ENCODE data around the gene MAN1C1. TPM values are rescaled to one million over a fixed set of nuclear protein-coding genes. Genes with fewer than 3 reads are reported as not detected.

MAN1C1 gene
- total RNA-seq, 1 donor from 2014 or later = 6.8 TPM

DNA sequence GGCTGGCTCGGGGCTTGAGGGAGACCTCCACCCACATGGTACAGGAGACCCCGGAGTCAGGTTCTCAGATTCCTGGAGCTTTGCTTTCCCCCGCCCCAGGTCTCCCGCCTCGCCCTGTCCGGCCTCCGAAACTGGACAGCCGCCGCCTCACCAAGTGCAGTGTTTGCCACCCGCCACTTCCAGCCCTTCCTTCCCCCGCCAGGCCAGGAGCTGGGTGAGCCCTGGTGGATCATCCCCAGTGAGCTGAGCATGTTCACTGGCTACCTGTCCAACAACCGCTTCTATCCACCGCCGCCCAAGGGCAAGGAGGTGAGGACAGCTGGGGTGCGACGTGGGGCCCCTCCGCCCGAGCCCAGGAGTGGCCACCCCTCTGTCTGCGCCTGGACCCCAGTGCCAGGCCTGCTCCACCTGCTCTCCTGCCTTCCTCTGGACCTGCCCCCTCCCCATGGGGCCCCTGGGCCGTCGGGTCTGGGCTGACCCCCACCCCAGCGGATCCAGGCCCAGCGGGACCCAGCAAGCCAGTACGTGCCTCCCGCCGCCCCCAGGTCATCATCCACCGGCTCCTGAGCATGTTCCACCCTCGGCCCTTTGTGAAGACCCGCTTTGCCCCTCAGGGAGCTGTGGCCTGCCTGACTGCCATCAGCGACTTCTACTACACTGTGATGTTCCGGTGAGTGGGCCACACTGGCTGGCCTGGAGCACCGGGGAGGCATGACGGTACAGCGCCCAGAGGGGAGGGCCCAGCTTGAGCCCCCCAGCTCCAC is 192.1 kb downstream of the MAN1C1 start:
- Histone ChIP-seq H4K20me1 (ENCODE audit: low read depth) (peaks cover 22% of the 10 kb centered on the region), H3K4me2 (no peak overlapping the region), H3K27me3 (no peaks in the 10 kb centered on the region), H2AFZ (replicated peaks) (no peak overlapping the region), H3K9me3 (ENCODE audit: low read depth) (no peaks in the 10 kb centered on the region), H3K4me3 (no peak overlapping the region), H3F3A (ENCODE audit: low read depth) (peaks cover 9% of the 10 kb centered on the region), H3K27ac (no peak overlapping the region), H3K9ac (no peak overlapping the region), H3K79me2 (ENCODE audit: low read depth) (peaks cover 6% of the 10 kb centered on the region), H3K36me3 (no peaks in the 10 kb centered on the region), H3K4me1 (peaks cover 13% of the 10 kb centered on the region)
- DNase-seq (ENCODE audit: low spot score) = no peak
- peaks cover 10% of the 10 kb centered on the region for H3K27me3 Mint-ChIP-seq (ENCODE audit: insufficient read depth, low read depth)
- TF ChIP-seq EZH2phosphoT487 (IDR thresholded peaks at IDR 0.05) (no peak), EZH2 (IDR thresholded peaks at IDR 0.05) (no peak)
- no peaks in the 10 kb centered on the region for H3K9me3 Mint-ChIP-seq
- H3K4me1 Mint-ChIP-seq = peaks cover 24% of the 10 kb centered on the region
- H3K36me3 Mint-ChIP-seq = peaks cover 14% of the 10 kb centered on the region
- H3K4me3 Mint-ChIP-seq = no peak overlapping the region
- no peak overlapping the region for H3K27ac Mint-ChIP-seq

DNA sequence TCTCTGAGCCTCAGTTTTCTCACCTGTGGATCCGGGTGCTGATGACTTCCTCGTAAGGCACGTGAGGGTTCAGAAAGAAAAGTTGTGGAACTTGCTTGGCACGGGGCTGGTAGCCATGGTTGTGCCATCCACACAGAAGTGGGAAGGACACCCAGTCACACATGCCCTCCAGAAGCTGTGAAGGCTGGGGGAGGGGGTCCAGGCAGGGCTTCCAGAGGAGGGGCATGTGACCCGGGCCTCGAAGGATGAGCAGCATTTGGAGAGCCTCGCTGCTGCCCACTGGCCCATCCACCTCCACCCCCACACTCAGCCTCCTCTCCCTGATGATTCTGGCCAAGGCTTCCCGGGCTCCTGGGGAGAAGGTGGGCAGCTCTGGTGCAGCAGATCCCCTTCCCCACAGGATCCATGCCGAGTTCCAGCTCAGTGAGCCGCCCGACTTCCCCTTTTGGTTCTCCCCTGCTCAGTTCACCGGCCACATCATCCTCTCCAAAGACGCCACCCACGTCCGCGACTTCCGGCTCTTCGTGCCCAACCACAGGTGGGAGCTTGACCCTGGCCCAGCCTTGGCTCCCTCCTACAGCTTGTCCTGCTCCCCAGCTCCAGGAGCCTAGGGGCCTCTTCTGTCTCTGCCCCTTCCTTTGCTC is 192.8 kb downstream of the MAN1C1 start:
- peaks cover 10% of the 10 kb centered on the region for H3K27me3 Mint-ChIP-seq (ENCODE audit: insufficient read depth, low read depth)
- no peaks in the 10 kb centered on the region for H3K36me3 ChIP-seq
- H3K27me3 ChIP-seq = no peaks in the 10 kb centered on the region
- peaks cover 3% of the 10 kb centered on the region for H3F3A ChIP-seq (ENCODE audit: low read depth)
- peaks cover 14% of the 10 kb centered on the region for H3K36me3 Mint-ChIP-seq
- H3K4me1 Mint-ChIP-seq = peaks cover 18% of the 10 kb centered on the region
- H3K27ac Mint-ChIP-seq = no peak overlapping the region
- no peak for DNase-seq (ENCODE audit: low spot score)
- no peaks in the 10 kb centered on the region for H3K9me3 Mint-ChIP-seq
- no peaks in the 10 kb centered on the region for H3K9me3 ChIP-seq (ENCODE audit: low read depth)
- H3K4me1 ChIP-seq = peaks cover 6% of the 10 kb centered on the region
- no peaks in the 10 kb centered on the region for H3K79me2 ChIP-seq (ENCODE audit: low read depth)
- no peak overlapping the region for H2AFZ ChIP-seq (replicated peaks)
- no peak overlapping the region for H3K4me3 ChIP-seq
- peaks cover 15% of the 10 kb centered on the region for H4K20me1 ChIP-seq (ENCODE audit: low read depth)
- peak overlapping the region; percentile 56 for H3K4me3 Mint-ChIP-seq
- no peak overlapping the region for H3K4me2 ChIP-seq
- H3K27ac ChIP-seq = no peak overlapping the region
- no peak overlapping the region for H3K9ac ChIP-seq
- TF ChIP-seq EZH2 (IDR thresholded peaks at IDR 0.05) = no peak
- TF ChIP-seq, protein P1, sequence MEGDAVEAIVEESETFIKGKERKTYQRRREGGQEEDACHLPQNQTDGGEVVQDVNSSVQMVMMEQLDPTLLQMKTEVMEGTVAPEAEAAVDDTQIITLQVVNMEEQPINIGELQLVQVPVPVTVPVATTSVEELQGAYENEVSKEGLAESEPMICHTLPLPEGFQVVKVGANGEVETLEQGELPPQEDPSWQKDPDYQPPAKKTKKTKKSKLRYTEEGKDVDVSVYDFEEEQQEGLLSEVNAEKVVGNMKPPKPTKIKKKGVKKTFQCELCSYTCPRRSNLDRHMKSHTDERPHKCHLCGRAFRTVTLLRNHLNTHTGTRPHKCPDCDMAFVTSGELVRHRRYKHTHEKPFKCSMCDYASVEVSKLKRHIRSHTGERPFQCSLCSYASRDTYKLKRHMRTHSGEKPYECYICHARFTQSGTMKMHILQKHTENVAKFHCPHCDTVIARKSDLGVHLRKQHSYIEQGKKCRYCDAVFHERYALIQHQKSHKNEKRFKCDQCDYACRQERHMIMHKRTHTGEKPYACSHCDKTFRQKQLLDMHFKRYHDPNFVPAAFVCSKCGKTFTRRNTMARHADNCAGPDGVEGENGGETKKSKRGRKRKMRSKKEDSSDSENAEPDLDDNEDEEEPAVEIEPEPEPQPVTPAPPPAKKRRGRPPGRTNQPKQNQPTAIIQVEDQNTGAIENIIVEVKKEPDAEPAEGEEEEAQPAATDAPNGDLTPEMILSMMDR (IDR thresholded peaks at IDR 0.05) = no peak
- no peak for TF ChIP-seq EZH2phosphoT487 (IDR thresholded peaks at IDR 0.05)

DNA sequence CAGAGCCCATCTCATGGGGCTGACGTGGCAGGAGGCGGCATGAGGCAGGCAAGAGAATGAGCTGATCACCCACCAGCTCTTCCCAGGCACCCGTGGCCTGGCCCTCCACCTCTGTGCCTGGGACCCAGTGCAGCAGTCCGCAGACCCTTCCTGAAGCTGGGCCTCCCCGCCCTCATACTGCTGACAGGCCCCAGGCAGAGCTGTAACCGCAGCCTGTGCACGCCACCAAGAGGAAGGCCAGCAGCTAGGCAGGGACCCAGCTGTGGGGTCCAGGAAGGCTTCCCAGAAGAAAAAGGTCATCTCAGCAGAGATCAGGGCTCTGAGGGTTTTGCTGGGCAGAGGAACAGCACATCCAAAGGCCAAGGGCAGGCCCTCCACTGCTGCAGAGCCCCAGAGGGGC is 193.3 kb downstream of the MAN1C1 start:
- H2AFZ ChIP-seq (replicated peaks) = no peak overlapping the region
- peaks cover 14% of the 10 kb centered on the region for H3K4me1 Mint-ChIP-seq
- no peak overlapping the region for H3K27ac Mint-ChIP-seq
- H3K27ac ChIP-seq = no peak overlapping the region
- H3K27me3 ChIP-seq = no peaks in the 10 kb centered on the region
- H3K9me3 ChIP-seq (ENCODE audit: low read depth) = no peaks in the 10 kb centered on the region
- H3K4me3 ChIP-seq = no peak overlapping the region
- H4K20me1 ChIP-seq (ENCODE audit: low read depth) = peaks cover 12% of the 10 kb centered on the region
- peaks cover 3% of the 10 kb centered on the region for H3F3A ChIP-seq (ENCODE audit: low read depth)
- TF ChIP-seq EZH2phosphoT487 (IDR thresholded peaks at IDR 0.05) = no peak
- TF ChIP-seq, protein P1 (IDR thresholded peaks at IDR 0.05) = no peak
- TF ChIP-seq EZH2 (IDR thresholded peaks at IDR 0.05) = no peak
- no peak for DNase-seq (ENCODE audit: low spot score)
- H3K36me3 Mint-ChIP-seq = peaks cover 18% of the 10 kb centered on the region
- H3K4me2 ChIP-seq = no peak overlapping the region
- peaks cover 6% of the 10 kb centered on the region for H3K27me3 Mint-ChIP-seq (ENCODE audit: insufficient read depth, low read depth)
- no peaks in the 10 kb centered on the region for H3K36me3 ChIP-seq
- no peak overlapping the region for H3K9ac ChIP-seq
- peaks cover under 1% of the 10 kb centered on the region for H3K4me1 ChIP-seq
- no peaks in the 10 kb centered on the region for H3K79me2 ChIP-seq (ENCODE audit: low read depth)
- no peaks in the 10 kb centered on the region for H3K9me3 Mint-ChIP-seq
- H3K4me3 Mint-ChIP-seq = no peak overlapping the region

Measured in neural progenitor cell (in vitro differentiated cells).